Kidney epithelial cell (primary cell): ENCODE data around the gene SCRT2. TPM values are rescaled to one million over a fixed set of nuclear protein-coding genes. Genes with fewer than 3 reads are reported as not detected.

Source experiments
- DNase-seq: peaks from one replicate; pipeline ENCODE4 v3.0.0-alpha.2; 2010; ENCODE audit warnings: low read depth
- H3K27me3 ChIP-seq: 2 replicates; pipeline ENCODE4 v1.6.0; 2011; ENCODE audit warnings: low read length; ENCODE audit not compliant: control insufficient read depth, insufficient read depth
- H3K36me3 ChIP-seq: 2 replicates; pipeline ENCODE4 v1.5.1; 2011; ENCODE audit warnings: low read length; ENCODE audit not compliant: control insufficient read depth, insufficient read depth
- H3K4me3 ChIP-seq: 2 replicates; pipeline ENCODE4 v1.5.1; 2011; ENCODE audit warnings: low read depth, mild to moderate bottlenecking, control low read depth, low read length
- total RNA-seq: library from RNA; depleted of rRNA; stranded (reverse); fragments of >200 nt; gene quantifications from 2 replicates; pipeline ENCODE4 v1.2.3, GENCODE V29; 2015
- TF ChIP-seq, protein P1 (sequence below): IDR thresholded peaks from 2 replicates; pipeline ENCODE4 v1.5.1; 2011; ENCODE audit warnings: mild to moderate bottlenecking, moderate library complexity, low read length, control low read depth, inconsistent platforms; ENCODE audit not compliant: insufficient read depth, poor library complexity, severe bottlenecking

Gene SCRT2
- total RNA-seq, 1 donor from 2014 or later = not detected

DNA sequence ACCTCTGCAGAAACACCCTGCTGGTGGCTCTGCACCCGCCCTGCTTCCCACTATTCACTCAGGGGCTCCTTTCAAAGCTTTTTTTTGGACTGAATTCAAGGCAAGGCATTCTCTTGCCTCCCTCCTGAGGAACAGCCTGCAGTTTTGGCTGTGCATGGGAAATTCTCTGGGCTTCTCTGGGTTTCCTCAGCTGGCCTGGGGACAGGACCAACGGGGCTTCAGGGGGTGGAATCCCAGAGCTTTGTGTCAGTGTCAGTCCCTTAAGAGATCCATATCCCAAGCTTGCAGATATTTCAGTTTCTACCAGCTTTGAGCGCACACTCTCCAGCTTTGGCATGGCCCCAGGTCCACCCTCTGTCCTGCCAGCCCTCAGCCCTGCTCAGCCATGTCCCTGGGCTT, 2.0 kb downstream of the SCRT2 start:
- TF ChIP-seq, protein P1, sequence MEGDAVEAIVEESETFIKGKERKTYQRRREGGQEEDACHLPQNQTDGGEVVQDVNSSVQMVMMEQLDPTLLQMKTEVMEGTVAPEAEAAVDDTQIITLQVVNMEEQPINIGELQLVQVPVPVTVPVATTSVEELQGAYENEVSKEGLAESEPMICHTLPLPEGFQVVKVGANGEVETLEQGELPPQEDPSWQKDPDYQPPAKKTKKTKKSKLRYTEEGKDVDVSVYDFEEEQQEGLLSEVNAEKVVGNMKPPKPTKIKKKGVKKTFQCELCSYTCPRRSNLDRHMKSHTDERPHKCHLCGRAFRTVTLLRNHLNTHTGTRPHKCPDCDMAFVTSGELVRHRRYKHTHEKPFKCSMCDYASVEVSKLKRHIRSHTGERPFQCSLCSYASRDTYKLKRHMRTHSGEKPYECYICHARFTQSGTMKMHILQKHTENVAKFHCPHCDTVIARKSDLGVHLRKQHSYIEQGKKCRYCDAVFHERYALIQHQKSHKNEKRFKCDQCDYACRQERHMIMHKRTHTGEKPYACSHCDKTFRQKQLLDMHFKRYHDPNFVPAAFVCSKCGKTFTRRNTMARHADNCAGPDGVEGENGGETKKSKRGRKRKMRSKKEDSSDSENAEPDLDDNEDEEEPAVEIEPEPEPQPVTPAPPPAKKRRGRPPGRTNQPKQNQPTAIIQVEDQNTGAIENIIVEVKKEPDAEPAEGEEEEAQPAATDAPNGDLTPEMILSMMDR = no peak

DNA sequence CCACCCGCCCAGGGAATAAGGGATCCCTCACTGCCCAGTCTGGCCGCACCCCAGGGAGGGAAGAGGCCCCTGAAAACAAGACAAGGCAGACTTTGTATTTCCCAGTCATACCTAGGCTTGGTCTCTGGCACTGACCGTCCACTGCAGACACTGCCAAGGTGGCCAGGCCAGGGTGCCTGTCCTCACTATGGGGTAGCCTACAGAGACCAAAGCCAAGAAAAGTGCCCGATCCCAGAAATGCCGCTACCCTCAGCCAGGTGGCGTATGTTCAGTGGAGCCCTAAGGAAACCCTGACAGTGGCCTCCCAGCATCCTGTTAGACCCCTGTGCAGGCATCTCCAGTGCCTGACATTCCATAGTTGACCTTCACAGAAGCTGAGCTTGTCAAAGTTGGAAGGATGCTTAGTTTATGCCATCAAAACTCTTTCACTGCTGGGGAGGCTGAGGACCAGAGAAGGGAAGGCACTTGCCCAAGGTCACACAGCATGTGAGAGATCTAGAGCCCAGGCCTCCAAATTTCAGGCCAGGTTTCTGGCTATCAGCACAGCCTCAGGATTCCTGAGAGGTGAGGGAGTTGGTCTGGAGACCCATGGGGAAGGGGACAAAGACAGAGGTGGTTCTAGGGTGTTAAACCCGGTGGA, 2.5 kb downstream of the SCRT2 start:
- peaks cover 72% of the 10 kb centered on the region for H3K27me3 ChIP-seq
- no peaks in the 10 kb centered on the region for H3K36me3 ChIP-seq
- no peak for DNase-seq
- TF ChIP-seq, protein P1 = peak; percentile 19
- H3K4me3 ChIP-seq = no peak overlapping the region

More for the DNA sequence above, 2.0 kb downstream of the SCRT2 start:
- DNase-seq = no peak
- H3K36me3 ChIP-seq = no peaks in the 10 kb centered on the region
- no peak overlapping the region for H3K4me3 ChIP-seq
- peaks cover 71% of the 10 kb centered on the region for H3K27me3 ChIP-seq

DNA sequence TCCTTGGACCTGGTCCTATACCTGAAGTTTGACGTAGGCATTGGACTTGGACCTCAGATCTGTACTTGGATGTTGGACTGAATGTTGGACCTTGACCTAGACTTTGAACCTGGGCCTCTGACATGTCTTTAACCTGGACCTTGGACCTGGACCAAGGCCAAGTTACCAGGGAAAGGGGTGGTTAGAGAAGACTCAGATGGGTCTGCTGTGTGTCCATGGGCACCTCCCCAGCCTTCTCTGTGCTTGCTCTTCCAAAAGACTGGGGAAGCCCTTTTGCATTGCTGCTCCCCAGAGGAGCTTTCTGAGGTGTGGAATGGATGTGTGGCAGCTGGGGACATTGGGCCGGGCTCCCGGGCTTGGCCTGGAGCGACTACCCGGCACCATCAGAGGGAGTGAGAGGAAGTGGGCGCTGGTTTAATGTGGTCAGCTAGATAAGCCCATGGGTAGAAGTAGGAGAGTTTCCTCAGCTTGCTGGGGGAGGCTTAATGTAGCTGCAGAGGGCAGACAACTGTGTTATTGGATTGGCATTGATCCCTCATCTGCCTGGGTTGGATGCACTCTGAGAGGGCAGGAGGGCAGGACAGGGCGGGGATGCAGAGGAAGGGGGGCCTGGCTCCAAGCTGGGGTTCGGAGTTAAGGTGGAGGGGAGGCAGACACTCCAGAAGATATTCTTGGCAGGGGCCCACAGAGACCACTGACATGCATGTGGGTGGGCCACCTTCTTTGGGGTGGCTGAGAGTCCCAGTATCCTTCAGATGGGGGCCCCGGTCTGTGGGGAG, 4.2 kb downstream of the SCRT2 start:
- Histone ChIP-seq H3K4me3 (no peak overlapping the region), H3K27me3 (peaks cover 72% of the 10 kb centered on the region), H3K36me3 (no peaks in the 10 kb centered on the region)
- TF ChIP-seq, protein P1 = no peak
- DNase-seq = no peak

DNA sequence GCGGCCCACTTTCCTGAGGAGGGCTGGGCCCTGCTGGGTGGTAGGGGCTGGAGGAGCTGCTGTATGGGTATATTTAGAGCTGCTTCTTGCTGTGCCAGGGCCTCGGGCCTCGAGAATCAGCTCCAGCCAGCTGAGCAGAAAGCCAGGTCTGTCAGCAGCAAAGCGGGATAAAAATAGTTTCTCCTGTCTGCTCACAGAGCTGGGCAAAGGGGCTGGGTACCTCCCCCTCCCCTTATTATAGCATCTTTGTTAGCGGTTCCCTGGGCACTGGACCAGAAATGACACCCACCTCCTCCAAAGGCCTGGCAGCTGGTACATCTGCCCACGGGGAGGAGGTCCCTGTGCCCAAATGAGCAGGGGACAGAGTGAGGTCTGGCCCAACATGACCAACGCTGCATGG, 6.0 kb downstream of the SCRT2 start:
- TF ChIP-seq, protein P1 = no peak
- no peak for DNase-seq
- H3K27me3 ChIP-seq = peaks cover 74% of the 10 kb centered on the region

DNA sequence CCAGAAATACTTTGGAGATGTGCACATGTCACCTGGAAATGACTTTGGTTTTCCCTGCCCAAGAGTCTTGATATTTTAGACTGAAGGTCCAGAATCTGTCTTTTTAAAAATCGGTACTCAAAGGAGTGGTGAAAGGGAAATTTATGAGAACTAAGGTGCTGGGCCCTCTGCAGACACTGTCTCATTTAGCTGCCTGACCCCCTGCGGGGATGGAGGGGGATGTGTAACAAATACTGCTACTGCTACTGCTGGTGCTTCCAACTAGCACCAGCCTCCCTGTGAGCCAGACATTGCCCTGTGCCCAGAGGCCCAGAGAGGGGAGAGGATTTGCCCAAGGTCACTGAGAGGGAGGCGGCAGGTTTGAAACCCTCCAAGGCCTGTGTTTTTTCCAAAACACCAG, 7.0 kb downstream of the SCRT2 start:
- Histone ChIP-seq H3K27me3 (peaks cover 73% of the 10 kb centered on the region), H3K4me3 (no peak overlapping the region), H3K36me3 (no peaks in the 10 kb centered on the region)
- DNase-seq = no peak
- TF ChIP-seq, protein P1 = no peak

More for the DNA sequence above, 6.0 kb downstream of the SCRT2 start:
- Histone ChIP-seq H3K4me3 (no peak overlapping the region), H3K36me3 (no peaks in the 10 kb centered on the region)
